B cell (primary cell): ENCODE data around the gene LILRA6. TPM values are rescaled to one million over a fixed set of nuclear protein-coding genes. Genes with fewer than 3 reads are reported as not detected.

Experiments used
- ATAC-seq: fragments of 200-7000 bp; cut with Tn5 transposase; one replicate; pipeline ENCODE4 v1.10.0; 2021; ENCODE audit warnings: low read depth, mild to moderate bottlenecking, moderate number of reproducible peaks, moderate library complexity
- CTCF ChIA-PET: fragments of 350-600 bp; sonication (Branson Sonifier 250); formaldehyde crosslinking; loops from one replicate; lab custom pipeline; 2021; ENCODE audit warnings: antibody characterized with exemption, inconsistent platforms; lab: Charles Lee
- POLR2A ChIA-PET: fragments of 350-600 bp; sonication (Branson Sonifier 250); formaldehyde crosslinking; loops from one replicate; lab custom pipeline; 2021; ENCODE audit warnings: antibody characterized with exemption; lab: Charles Lee
- DNase-seq: peaks from one replicate; pipeline ENCODE4 v3.0.0; 2013
- H2AFZ ChIP-seq: 2 replicates; pipeline ENCODE4 v1.6.1; 2012; ENCODE audit warnings: mild to moderate bottlenecking, low read depth, low read length; ENCODE audit not compliant: insufficient read depth, poor library complexity, severe bottlenecking
- H3K27ac ChIP-seq, 2 donors: 1 replicate in 1 of 2; 2 replicates in 1 of 2; pipeline ENCODE4 v1.5.1; 2012 to 2013; ENCODE audit warnings: low read length in 2 of 2, mild to moderate bottlenecking in 2 of 2, moderate library complexity in 1 of 2
- H3K27me3 ChIP-seq, 4 experiments: fragments of 200-600 bp in 1 of 4; sonication (generic) in 1 of 4; replicated peaks in 1 of 4; 1 replicate in 2 of 4; 2 replicates in 2 of 4; pipeline versions ENCODE4 v1.6.1 to v1.7.0; 2013 to 2016; ENCODE audit warnings: low read length in 3 of 4, mild to moderate bottlenecking in 2 of 4, mixed read lengths in 1 of 4, moderate library complexity in 1 of 4; ENCODE audit not compliant: insufficient read depth in 4 of 4, control insufficient read depth in 3 of 4; ENCODE audit errors: control extremely low read depth in 1 of 4
- H3K36me3 ChIP-seq, 2 experiments: replicated peaks in 1 of 2; 1 replicate in 1 of 2; 2 replicates in 1 of 2; pipeline versions ENCODE4 v1.6.1 to v1.7.1; 2013; ENCODE audit warnings: low read length in 1 of 2; ENCODE audit not compliant: insufficient read depth in 2 of 2, control insufficient read depth in 1 of 2; ENCODE audit errors: control extremely low read depth in 1 of 2, extremely low read depth in 1 of 2
- H3K4me1 ChIP-seq, 2 donors: fragments of 200-600 bp in 1 of 2; sonication (generic) in 1 of 2; 1 replicate in 1 of 2; 2 replicates in 1 of 2; pipeline versions ENCODE4 v1.5.1 to v1.6.1; 2013 to 2017; ENCODE audit warnings: low read length in 2 of 2; ENCODE audit not compliant: control insufficient read depth in 2 of 2, insufficient read depth in 2 of 2
- H3K4me2 ChIP-seq: replicated peaks from 2 replicates; pipeline ENCODE3; 2012; ENCODE audit warnings: mild to moderate bottlenecking, low read depth, low read length; ENCODE audit not compliant: poor library complexity, severe bottlenecking
- H3K4me3 ChIP-seq, 5 experiments: fragments of 200-600 bp in 1 of 5; sonication (generic) in 1 of 5; 1 replicate in 3 of 5; 2 replicates in 2 of 5; pipeline versions ENCODE4 v1.5.1 to v1.7.0; 2011 to 2016; ENCODE audit warnings: low read length in 4 of 5, mild to moderate bottlenecking in 4 of 5, low read depth in 2 of 5, control low read depth in 1 of 5, moderate library complexity in 1 of 5; ENCODE audit not compliant: insufficient read depth in 1 of 5; ENCODE audit errors: control extremely low read depth in 1 of 5, extremely low read depth in 1 of 5
- H3K79me2 ChIP-seq: fragments of 200-600 bp; sonication (generic); one replicate; pipeline ENCODE4 v1.6.0; 2016; ENCODE audit warnings: low read length; ENCODE audit not compliant: control insufficient read depth, insufficient read depth
- H3K9ac ChIP-seq: fragments of 200-600 bp; sonication (generic); 2 replicates; pipeline ENCODE4 v1.6.1; 2017; ENCODE audit warnings: mild to moderate bottlenecking, low read length, moderate library complexity
- H3K9me3 ChIP-seq, 3 donors: one replicate each; pipeline versions ENCODE4 v1.6.1 to v1.7.1; 2013; ENCODE audit warnings: low read length in 2 of 3; ENCODE audit not compliant: control insufficient read depth in 2 of 3, insufficient read depth in 1 of 3; ENCODE audit errors: control extremely low read depth in 1 of 3
- H4K20me1 ChIP-seq: 2 replicates; pipeline ENCODE4 v1.6.0; 2012; ENCODE audit warnings: mild to moderate bottlenecking, low read length; ENCODE audit not compliant: insufficient read depth, control insufficient read depth, poor library complexity, severe bottlenecking
- H3K27ac Mint-ChIP-seq: one replicate; pipeline ENCODE4 v1.8.0; 2021; ENCODE audit warnings: mixed read lengths
- H3K27me3 Mint-ChIP-seq: one replicate; pipeline ENCODE4 v1.8.0; 2021; ENCODE audit warnings: mixed read lengths
- H3K4me1 Mint-ChIP-seq: one replicate; pipeline ENCODE4 v1.8.0; 2021; ENCODE audit warnings: mixed read lengths
- H3K4me3 Mint-ChIP-seq: one replicate; pipeline ENCODE4 v1.8.0; 2021; ENCODE audit warnings: mixed read lengths
- H3K9me3 Mint-ChIP-seq: one replicate; pipeline ENCODE4 v1.8.0; 2022; ENCODE audit warnings: mixed read lengths; ENCODE audit not compliant: insufficient read depth
- EZH2 ChIP-seq: IDR thresholded peaks from 2 replicates; pipeline ENCODE4 v1.6.1; 2012; ENCODE audit warnings: borderline replicate concordance, low read depth, mild to moderate bottlenecking, moderate library complexity, low read length; ENCODE audit not compliant: insufficient read depth, poor library complexity, severe bottlenecking
- WGBS: methylation state at CpG from one replicate; pipeline ENCODE4 v1.1.5; 2013; ENCODE audit warnings: missing lambda C conversion rate; ENCODE audit not compliant: insufficient coverage; 5-methylcytosine and 5-hydroxymethylcytosine counted together
- intact Hi-C: fragments of 100-400 bp; cut with micrococcal nuclease; formaldehyde crosslinking; loops from one replicate; pipeline ENCODE4 v1.10.0; 2022
- polyA plus RNA-seq: library from polyadenylated mRNA; depleted of rRNA; stranded (reverse); fragments of >200 nt; gene quantifications from 2 replicates; pipeline ENCODE4 v1.2.3, GENCODE V29; 2012
- total RNA-seq, 2 donors: library from RNA; stranded (reverse); fragments of 120-200 nt in 1 of 2; gene quantifications; 1 replicate in 1 of 2; 2 replicates in 1 of 2; pipeline versions ENCODE4 v1.2.3 to v1.2.4, GENCODE V29; 2013 to 2022
- TF ChIP-seq, protein P1 (sequence below): fragments of 200-600 bp; IDR thresholded peaks from one replicate; pipeline ENCODE4 v1.8.0; 2022; ENCODE audit warnings: antibody characterized with exemption, mild to moderate bottlenecking

LILRA6 gene
- total and polyA plus RNA-seq, 2 donors (not counting 1 experiment from before 2014, with no cell fraction given), result 0.66 TPM; not detected in 1

DNA sequence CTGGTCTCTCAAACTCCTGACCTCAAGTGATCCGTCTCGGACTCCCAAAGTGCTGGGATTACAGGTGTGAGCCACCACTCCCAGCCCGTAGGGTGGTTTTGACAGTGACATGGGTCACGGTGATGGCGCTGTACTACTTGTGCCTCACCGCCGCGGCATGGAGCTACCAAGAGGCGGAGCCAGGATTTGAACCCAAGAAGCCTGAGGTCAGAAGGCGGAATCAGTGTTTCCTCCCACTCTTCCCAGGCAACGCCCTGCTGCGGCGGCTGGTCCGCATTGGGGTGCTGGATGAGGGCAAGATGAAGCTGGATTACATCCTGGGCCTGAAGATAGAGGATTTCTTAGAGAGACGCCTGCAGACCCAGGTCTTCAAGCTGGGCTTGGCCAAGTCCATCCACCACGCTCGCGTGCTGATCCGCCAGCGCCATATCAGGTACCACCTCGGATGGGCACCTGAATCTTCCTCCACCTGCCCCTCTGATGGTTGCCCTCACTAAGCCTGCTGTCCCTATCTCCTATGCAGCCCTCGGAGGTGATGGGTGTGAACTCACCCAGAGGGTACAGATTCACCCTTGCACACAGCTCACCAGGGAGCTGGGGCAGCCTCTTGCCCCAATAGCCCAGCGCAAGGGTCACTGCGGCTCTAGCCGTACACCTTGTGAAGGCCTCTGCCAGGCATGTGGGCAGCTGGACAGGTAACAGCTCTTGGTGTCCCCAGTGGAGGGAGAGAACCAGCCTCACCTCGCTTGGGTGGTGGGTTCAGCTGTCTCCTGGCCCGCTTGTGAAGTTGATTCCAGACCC lies 36.4 kb downstream of the LILRA6 start:
- Histone ChIP-seq H3K79me2 (peaks cover 92% of the 10 kb centered on the region), H3K36me3 (peaks cover 7 to 66% of the 10 kb centered on the region in 2 experiments), H3K27me3 (no peaks in the 10 kb centered on the region), H4K20me1 (peaks cover 97% of the 10 kb centered on the region), H3K27ac (no peak overlapping the region), H2AFZ (no peak overlapping the region), H3K4me1 (peaks cover 50 to 87% of the 10 kb centered on the region in 2 donors), H3K4me3 (no peak overlapping the region), H3K9ac (no peak overlapping the region), H3K9me3 (no peaks in the 10 kb centered on the region), H3K4me2 (no peak overlapping the region)
- WGBS, result 93% methylated on average over 17 of the region's 27 CpGs
- DNase-seq (no peak), ATAC-seq (no peak)
- Mint-ChIP-seq H3K27me3 (no peaks in the 10 kb centered on the region), H3K9me3 (no peaks in the 10 kb centered on the region), H3K4me3 (no peak overlapping the region), H3K27ac (no peak overlapping the region), H3K4me1 (peaks cover 82% of the 10 kb centered on the region)
- no peak for TF ChIP-seq EZH2
- TF ChIP-seq, protein P1, sequence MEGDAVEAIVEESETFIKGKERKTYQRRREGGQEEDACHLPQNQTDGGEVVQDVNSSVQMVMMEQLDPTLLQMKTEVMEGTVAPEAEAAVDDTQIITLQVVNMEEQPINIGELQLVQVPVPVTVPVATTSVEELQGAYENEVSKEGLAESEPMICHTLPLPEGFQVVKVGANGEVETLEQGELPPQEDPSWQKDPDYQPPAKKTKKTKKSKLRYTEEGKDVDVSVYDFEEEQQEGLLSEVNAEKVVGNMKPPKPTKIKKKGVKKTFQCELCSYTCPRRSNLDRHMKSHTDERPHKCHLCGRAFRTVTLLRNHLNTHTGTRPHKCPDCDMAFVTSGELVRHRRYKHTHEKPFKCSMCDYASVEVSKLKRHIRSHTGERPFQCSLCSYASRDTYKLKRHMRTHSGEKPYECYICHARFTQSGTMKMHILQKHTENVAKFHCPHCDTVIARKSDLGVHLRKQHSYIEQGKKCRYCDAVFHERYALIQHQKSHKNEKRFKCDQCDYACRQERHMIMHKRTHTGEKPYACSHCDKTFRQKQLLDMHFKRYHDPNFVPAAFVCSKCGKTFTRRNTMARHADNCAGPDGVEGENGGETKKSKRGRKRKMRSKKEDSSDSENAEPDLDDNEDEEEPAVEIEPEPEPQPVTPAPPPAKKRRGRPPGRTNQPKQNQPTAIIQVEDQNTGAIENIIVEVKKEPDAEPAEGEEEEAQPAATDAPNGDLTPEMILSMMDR, result no peak
- POLR2A ChIA-PET, result interaction anchor here (1.8 kb wide), 1 partner anchor 15 kb away, joined by 5 read pairs; the partner anchor contains the start of gene TSEN34
- intact Hi-C loops, result no loop called here
- CTCF ChIA-PET, result interaction anchor here (0.5 to 1.1 kb wide), 2 partner anchors 60 to 355 kb away, joined by 3 read pairs; no protein-coding TSS in a partner anchor
